Mesothelial cell of epicardium (in vitro differentiated cells): ENCODE measurements around the gene CCNJL. TPM values are rescaled to one million over a fixed set of nuclear protein-coding genes. Genes with fewer than 3 reads are reported as not detected.
"Not testable (repeated sequence)": the region's sequence is repeated elsewhere in the genome, so short reads cannot be mapped to it uniquely, and the experiment has no call there.

Source experiments
- DNase-seq, 2 experiments: peaks; one replicate each; pipeline ENCODE4 v3.0.0; 2021; ENCODE audit warnings: low spot score in 2 of 2; ENCODE audit not compliant: unreplicated experiment in 2 of 2
- H3K27ac Mint-ChIP-seq: 2 replicates; pipeline ENCODE4 v1.8.0; 2021; ENCODE audit warnings: mixed read lengths
- H3K27me3 Mint-ChIP-seq: 2 replicates; pipeline ENCODE4 v1.8.0; 2021; ENCODE audit warnings: low read depth, mixed read lengths
- H3K36me3 Mint-ChIP-seq: 2 replicates; pipeline ENCODE4 v1.8.0; 2021; ENCODE audit warnings: mixed read lengths
- H3K4me1 Mint-ChIP-seq: 2 replicates; pipeline ENCODE4 v1.8.0; 2021; ENCODE audit warnings: mixed read lengths
- H3K4me3 Mint-ChIP-seq: 2 replicates; pipeline ENCODE4 v1.8.0; 2021; ENCODE audit warnings: mild to moderate bottlenecking, moderate library complexity, mixed read lengths
- H3K9me3 Mint-ChIP-seq: 2 replicates; pipeline ENCODE4 v1.8.0; 2021; ENCODE audit warnings: mixed read lengths
- CTCF ChIP-seq: fragments of 200-600 bp; sonication (generic); IDR thresholded peaks from one replicate; pipeline ENCODE4 v1.5.0; 2021; ENCODE audit warnings: antibody characterized with exemption; ENCODE audit not compliant: unreplicated experiment
- total RNA-seq: library from RNA; stranded (reverse); gene quantifications from 3 replicates; pipeline ENCODE4 v1.2.1, GENCODE V29; 2021

CCNJL gene
- total RNA-seq, 1 donor from 2014 or later, result 8.9 TPM

DNA sequence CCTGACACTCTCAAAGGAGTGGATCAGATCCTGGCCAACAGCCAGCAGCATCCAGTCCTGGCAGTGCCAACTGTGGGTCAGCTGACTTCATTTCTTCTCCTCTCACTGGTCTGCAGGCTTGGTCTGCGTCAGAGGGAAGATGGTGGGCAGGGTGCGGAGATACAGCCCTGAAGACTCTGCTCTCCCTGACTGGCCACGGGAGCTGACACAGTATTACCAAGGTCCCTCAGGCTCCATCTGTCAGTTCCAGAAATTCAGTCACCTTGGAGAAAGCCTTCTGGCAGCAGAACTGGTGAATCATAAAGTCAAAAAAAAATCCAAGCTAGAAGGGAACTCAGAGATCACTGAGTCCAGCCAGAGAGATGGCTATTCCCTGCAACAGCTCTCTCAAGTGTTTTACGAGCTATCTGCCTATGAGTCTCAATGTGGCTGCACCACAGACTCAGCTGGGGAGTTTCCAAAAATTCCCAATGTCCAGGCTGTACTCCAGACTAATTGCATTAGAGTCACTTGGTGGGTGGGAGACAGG is 30.1 kb upstream of the CCNJL start:
- TF ChIP-seq CTCF, result no peak

GRCh38 chr5:160341309-160341870 is 29.0 kb upstream of the CCNJL start:
- no peak for TF ChIP-seq CTCF
- DNase-seq, result no peak
- no peak overlapping the region for H3K27ac Mint-ChIP-seq
- no peaks in the 10 kb centered on the region for H3K9me3 Mint-ChIP-seq
- H3K27me3 Mint-ChIP-seq, result no peaks in the 10 kb centered on the region
- no peaks in the 10 kb centered on the region for H3K36me3 Mint-ChIP-seq
- H3K4me1 Mint-ChIP-seq, result no peaks in the 10 kb centered on the region
- H3K4me3 Mint-ChIP-seq, result no peak overlapping the region

More for the DNA sequence above, 30.1 kb upstream of the CCNJL start:
- no peak overlapping the region for H3K4me3 Mint-ChIP-seq
- no peak for DNase-seq
- no peaks in the 10 kb centered on the region for H3K36me3 Mint-ChIP-seq
- no peaks in the 10 kb centered on the region for H3K4me1 Mint-ChIP-seq
- no peaks in the 10 kb centered on the region for H3K9me3 Mint-ChIP-seq
- H3K27ac Mint-ChIP-seq, result no peak overlapping the region
- no peaks in the 10 kb centered on the region for H3K27me3 Mint-ChIP-seq

DNA sequence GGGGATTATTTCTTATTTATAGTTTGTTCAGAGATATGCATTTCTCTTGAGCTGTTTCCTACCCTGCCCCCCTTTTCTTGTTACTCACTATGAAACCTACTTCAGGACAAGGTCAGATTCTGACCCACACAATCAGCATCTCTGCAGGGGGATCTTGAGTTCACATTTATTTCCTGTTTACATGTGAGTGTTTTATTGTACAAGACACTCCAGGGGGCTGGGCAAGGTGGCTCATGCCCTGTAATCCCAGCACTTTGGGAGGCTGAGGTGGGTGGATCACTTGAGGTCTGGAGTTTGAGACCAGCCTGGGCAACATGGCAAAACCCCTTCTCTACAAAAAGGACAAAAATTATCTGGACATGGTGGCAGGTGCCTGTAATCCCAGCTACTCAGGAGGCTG is 28.1 kb upstream of the CCNJL start:
- not testable (repeated sequence) for H3K27ac Mint-ChIP-seq, H3K4me3 Mint-ChIP-seq, H3K9me3 Mint-ChIP-seq, H3K4me1 Mint-ChIP-seq, DNase-seq, H3K36me3 Mint-ChIP-seq, H3K27me3 Mint-ChIP-seq

DNA sequence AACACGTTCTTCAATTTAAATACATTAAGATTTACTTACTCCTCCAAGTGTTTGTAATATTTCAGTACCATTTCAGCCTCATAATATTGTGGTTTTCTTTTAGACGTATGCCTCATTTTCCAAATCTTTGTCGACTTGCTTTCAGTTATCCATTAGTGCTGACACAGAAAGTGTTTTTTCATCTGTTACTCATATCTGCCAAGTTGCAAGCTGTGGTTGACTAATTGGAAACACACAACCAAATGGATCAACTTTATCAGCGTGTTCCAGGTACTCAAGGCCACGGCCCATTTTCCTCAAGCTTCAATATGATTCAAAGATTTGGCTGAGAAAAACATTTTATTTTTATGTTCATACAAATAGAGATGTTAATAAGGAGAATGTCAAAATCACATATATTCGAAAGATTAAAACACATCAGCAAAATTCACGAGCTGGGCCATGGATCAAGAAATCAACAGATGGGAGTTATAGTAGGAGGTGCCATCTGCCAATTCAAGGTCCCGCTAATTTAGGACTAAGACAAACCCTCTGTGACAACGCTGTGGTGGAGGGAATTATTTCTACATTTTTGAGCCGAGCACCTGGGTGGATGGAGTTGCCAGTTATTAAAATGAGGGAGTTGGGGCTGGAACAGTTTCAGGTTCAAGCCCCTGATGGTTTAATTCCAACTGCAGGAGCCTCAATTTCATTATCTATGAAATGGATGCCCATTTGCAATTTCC is 27.2 kb upstream of the CCNJL start:
- Mint-ChIP-seq H3K4me1 (no peaks in the 10 kb centered on the region), H3K9me3 (no peaks in the 10 kb centered on the region), H3K4me3 (no peak overlapping the region), H3K36me3 (no peaks in the 10 kb centered on the region), H3K27ac (no peak overlapping the region), H3K27me3 (no peaks in the 10 kb centered on the region)
- no peak for TF ChIP-seq CTCF
- DNase-seq, result no peak

- H3K27me3 Mint-ChIP-seq, H3K36me3 Mint-ChIP-seq, H3K9me3 Mint-ChIP-seq, H3K4me3 Mint-ChIP-seq, H3K4me1 Mint-ChIP-seq, DNase-seq, H3K27ac Mint-ChIP-seq: not testable (repeated sequence)
Measured at GRCh38 chr5:160334716-160335115, 22.4 kb upstream of the CCNJL start.

DNA sequence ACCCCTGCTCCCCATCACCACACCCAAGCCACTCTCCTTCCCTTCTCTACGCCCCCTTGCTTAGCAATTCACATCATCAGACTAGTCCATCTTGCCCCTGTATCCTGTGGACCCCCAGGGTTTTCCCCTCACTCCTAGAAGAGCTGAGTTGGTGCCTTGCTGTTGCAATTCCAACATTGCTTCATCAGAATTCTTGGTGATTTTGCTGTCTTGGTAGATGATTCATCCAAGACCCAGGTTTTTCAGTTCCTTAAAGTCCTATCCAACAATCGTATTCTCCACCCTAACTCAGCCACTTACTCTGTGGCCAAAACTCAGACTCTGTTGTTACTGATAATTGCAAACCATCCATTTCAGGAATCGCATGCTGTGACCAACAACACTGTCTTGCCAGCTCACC is 21.4 kb upstream of the CCNJL start:
- no peak overlapping the region for H3K27ac Mint-ChIP-seq

More for the DNA sequence above, 21.4 kb upstream of the CCNJL start:
- no peak for DNase-seq
- no peaks in the 10 kb centered on the region for H3K4me1 Mint-ChIP-seq
- no peak for TF ChIP-seq CTCF
- no peaks in the 10 kb centered on the region for H3K36me3 Mint-ChIP-seq
- no peaks in the 10 kb centered on the region for H3K9me3 Mint-ChIP-seq
- no peaks in the 10 kb centered on the region for H3K27me3 Mint-ChIP-seq
- H3K4me3 Mint-ChIP-seq, result no peak overlapping the region
